ENCODE results near the gene NAV3. TPM values are rescaled to one million over a fixed set of nuclear protein-coding genes. Genes with fewer than 3 reads are reported as not detected.

Gene NAV3
- total RNA-seq, 1 experiment from 2014 or later = 71.0 TPM

GRCh38 chr12:78181544-78182162, 351.0 kb downstream of the NAV3 start:
- no peak for DNase-seq (ENCODE audit: low read depth)

- no peak for DNase-seq (ENCODE audit: low read depth)
These were observed 353.1 kb downstream of the NAV3 start for GRCh38 chr12:78183824-78184223.

GRCh38 chr12:78185109-78185508, 354.4 kb downstream of the NAV3 start:
- peak; percentile 76 for DNase-seq (ENCODE audit: low read depth)

- DNase-seq (ENCODE audit: low read depth) = no peak
These were observed 355.0 kb downstream of the NAV3 start for GRCh38 chr12:78185651-78186050.

GRCh38 chr12:78186670-78187069, 356.0 kb downstream of the NAV3 start:
- DNase-seq (ENCODE audit: low read depth) = no peak

GRCh38 chr12:78187741-78188140, 357.0 kb downstream of the NAV3 start:
- no peak for DNase-seq (ENCODE audit: low read depth)

- no peak for DNase-seq (ENCODE audit: low read depth)
These were observed 359.0 kb downstream of the NAV3 start for GRCh38 chr12:78189656-78190055.

- no peak for DNase-seq (ENCODE audit: low read depth)
These were observed 360.9 kb downstream of the NAV3 start for GRCh38 chr12:78191611-78192010.

GRCh38 chr12:78192979-78193378, 362.3 kb downstream of the NAV3 start:
- DNase-seq (ENCODE audit: low read depth) = no peak

- peak; percentile 81 for DNase-seq (ENCODE audit: low read depth)
These were observed 363.8 kb downstream of the NAV3 start for GRCh38 chr12:78194448-78194847.

GRCh38 chr12:78198896-78199295, 368.2 kb downstream of the NAV3 start:
- no peak for DNase-seq (ENCODE audit: low read depth)

- no peak for DNase-seq (ENCODE audit: low read depth)
These were observed 369.2 kb downstream of the NAV3 start for GRCh38 chr12:78199926-78200325.

GRCh38 chr12:78204926-78205325, 374.2 kb downstream of the NAV3 start:
- DNase-seq (ENCODE audit: low read depth) = no peak

- DNase-seq (ENCODE audit: low read depth) = peak; percentile 49
These were observed 377.4 kb downstream of the NAV3 start for GRCh38 chr12:78208092-78208491.

GRCh38 chr12:78209846-78210505, 379.3 kb downstream of the NAV3 start:
- DNase-seq (ENCODE audit: low read depth) = no peak

- DNase-seq (ENCODE audit: low read depth) = no peak
These were observed 379.8 kb downstream of the NAV3 start for GRCh38 chr12:78210506-78210860.

GRCh38 chr12:78210894-78211302, 380.2 kb downstream of the NAV3 start:
- peak; percentile 83 for DNase-seq (ENCODE audit: low read depth)

- no peak for DNase-seq (ENCODE audit: low read depth)
These were observed 390.1 kb downstream of the NAV3 start for GRCh38 chr12:78220811-78221210.

GRCh38 chr12:78224154-78224553, 393.5 kb downstream of the NAV3 start:
- no peak for DNase-seq (ENCODE audit: low read depth)

GRCh38 chr12:78226763-78227162, 396.1 kb downstream of the NAV3 start:
- DNase-seq (ENCODE audit: low read depth) = no peak

- DNase-seq (ENCODE audit: low read depth) = peak; percentile 38
These were observed 399.0 kb downstream of the NAV3 start for GRCh38 chr12:78229591-78230101.

GRCh38 chr12:78232756-78233155, 402.1 kb downstream of the NAV3 start:
- DNase-seq (ENCODE audit: low read depth) = no peak

GRCh38 chr12:78236264-78236663, 405.6 kb downstream of the NAV3 start:
- DNase-seq (ENCODE audit: low read depth) = no peak

Data from HT1080 (cell line).